ENCODE measurements around the gene SLC39A1. TPM values are rescaled to one million over a fixed set of nuclear protein-coding genes. Genes with fewer than 3 reads are reported as not detected.

SLC39A1 gene
- total RNA-seq, 1 experiment from 2014 or later, result 124 TPM

GRCh38 chr1:153957744-153958110 lies 5.6 kb downstream of the SLC39A1 start:
- intact Hi-C loops (cut with micrococcal nuclease), result loop anchor here (2.0 kb wide), 1 partner anchor 29 kb away; the partner anchor contains the start of gene RAB13
- Mint-ChIP-seq H3K36me3 (ENCODE audit: insufficient read depth, unreplicated experiment) (peaks cover 60% of the 10 kb centered on the region), H3K27me3 (ENCODE audit: insufficient read depth, unreplicated experiment) (no peaks in the 10 kb centered on the region), H3K9me3 (ENCODE audit: unreplicated experiment) (no peaks in the 10 kb centered on the region), H3K4me3 (ENCODE audit: unreplicated experiment) (peak overlapping the region; percentile 96), H3K4me1 (ENCODE audit: insufficient read depth, unreplicated experiment) (peaks cover 54% of the 10 kb centered on the region), H3K27ac (ENCODE audit: low read depth, unreplicated experiment) (peak overlapping the region; percentile 92)
- no TSS peak for BruUV-seq (replicated peaks)
- DNase-seq (ENCODE audit: unreplicated experiment), result peak; percentile 17
- CTCF ChIA-PET, result interaction anchor here (0.6 to 5.6 kb wide), 5 partner anchors 8 to 1878 kb away, joined by 3 to 60 read pairs (median 4); partner anchors contain the start of gene DENND4B
- POLR2A ChIA-PET, result interaction anchor here (0.8 to 16.7 kb wide), 16 partner anchors 4 to 345 kb away, joined by 3 to 647 read pairs (median 7); partner anchors contain the start of genes CHTOP, CREB3L4, CRTC2 and DENND4B
- TF ChIP-seq CTCF (IDR thresholded peaks at IDR 0.05; ENCODE audit: unreplicated experiment), result no peak

GRCh38 chr1:153956997-153957715 lies 6.2 kb downstream of the SLC39A1 start:
- TF ChIP-seq CTCF (IDR thresholded peaks at IDR 0.05; ENCODE audit: unreplicated experiment), result no peak
- H3K36me3 Mint-ChIP-seq (ENCODE audit: insufficient read depth, unreplicated experiment), result peaks cover 59% of the 10 kb centered on the region
- H3K27ac Mint-ChIP-seq (ENCODE audit: low read depth, unreplicated experiment), result peak overlapping the region; percentile 92
- H3K9me3 Mint-ChIP-seq (ENCODE audit: unreplicated experiment), result no peaks in the 10 kb centered on the region
- no peak for DNase-seq (ENCODE audit: unreplicated experiment)
- no peaks in the 10 kb centered on the region for H3K27me3 Mint-ChIP-seq (ENCODE audit: insufficient read depth, unreplicated experiment)
- intact Hi-C loops (cut with micrococcal nuclease), result no loop called here
- peak overlapping the region; percentile 96 for H3K4me3 Mint-ChIP-seq (ENCODE audit: unreplicated experiment)
- peaks cover 52% of the 10 kb centered on the region for H3K4me1 Mint-ChIP-seq (ENCODE audit: insufficient read depth, unreplicated experiment)
- POLR2A ChIA-PET, result interaction anchor here (0.6 to 16.7 kb wide), 14 partner anchors 5 to 344 kb away, joined by 3 to 647 read pairs (median 6); partner anchors contain the start of genes CHTOP, CREB3L4, CRTC2 and DENND4B
- no TSS peak for BruUV-seq (replicated peaks)
- CTCF ChIA-PET, result interaction anchor here (0.5 to 5.6 kb wide), 9 partner anchors 9 to 301 kb away, joined by 3 to 60 read pairs (median 4); partner anchors contain the start of genes CREB3L4, DENND4B and RAB13

GRCh38 chr1:153954826-153955225 lies 8.5 kb downstream of the SLC39A1 start:
- peaks cover 57% of the 10 kb centered on the region for H3K36me3 Mint-ChIP-seq (ENCODE audit: insufficient read depth, unreplicated experiment)
- BruUV-seq (replicated peaks), result no TSS peak
- H3K4me3 Mint-ChIP-seq (ENCODE audit: unreplicated experiment), result no peak overlapping the region
- TF ChIP-seq CTCF (IDR thresholded peaks at IDR 0.05; ENCODE audit: unreplicated experiment), result no peak
- no peak overlapping the region for H3K27ac Mint-ChIP-seq (ENCODE audit: low read depth, unreplicated experiment)
- intact Hi-C loops (cut with micrococcal nuclease), result no loop called here
- no peaks in the 10 kb centered on the region for H3K27me3 Mint-ChIP-seq (ENCODE audit: insufficient read depth, unreplicated experiment)
- H3K9me3 Mint-ChIP-seq (ENCODE audit: unreplicated experiment), result no peaks in the 10 kb centered on the region
- H3K4me1 Mint-ChIP-seq (ENCODE audit: insufficient read depth, unreplicated experiment), result peaks cover 39% of the 10 kb centered on the region
- ChIA-PET CTCF (interaction anchor here (0.6 to 2.6 kb wide), 4 partner anchors 13 to 1692 kb away, joined by 3 to 14 read pairs (median 3); partner anchors contain the start of gene CREB3L4), POLR2A (interaction anchor here (1.1 to 16.7 kb wide), 3 partner anchors 3 to 22 kb away, joined by 3 to 430 read pairs (median 430); partner anchors contain the start of genes CREB3L4, CRTC2, DENND4B and JTB)
- no peak for DNase-seq (ENCODE audit: unreplicated experiment)

GRCh38 chr1:153953859-153954365 lies 9.4 kb downstream of the SLC39A1 start:
- BruUV-seq (replicated peaks), result no TSS peak
- Mint-ChIP-seq H3K27me3 (ENCODE audit: insufficient read depth, unreplicated experiment) (no peaks in the 10 kb centered on the region), H3K9me3 (ENCODE audit: unreplicated experiment) (no peaks in the 10 kb centered on the region), H3K4me1 (ENCODE audit: insufficient read depth, unreplicated experiment) (peaks cover 30% of the 10 kb centered on the region), H3K4me3 (ENCODE audit: unreplicated experiment) (no peak overlapping the region), H3K36me3 (ENCODE audit: insufficient read depth, unreplicated experiment) (peaks cover 54% of the 10 kb centered on the region), H3K27ac (ENCODE audit: low read depth, unreplicated experiment) (no peak overlapping the region)
- ChIA-PET POLR2A (interaction anchor here (1.0 to 16.7 kb wide), 5 partner anchors 2 to 30 kb away, joined by 3 to 430 read pairs (median 6); partner anchors contain the start of genes CREB3L4, CRTC2, DENND4B and GATAD2B), CTCF (interaction anchor here (0.6 to 1.4 kb wide), 4 partner anchors 32 to 157 kb away, joined by 3 to 8 read pairs (median 4); partner anchors contain the start of gene RAB13)
- DNase-seq (ENCODE audit: unreplicated experiment), result no peak
- TF ChIP-seq CTCF (IDR thresholded peaks at IDR 0.05; ENCODE audit: unreplicated experiment), result no peak
- intact Hi-C loops (cut with micrococcal nuclease), result no loop called here
